Measurements from ENCODE around the gene IER5L. TPM values are rescaled to one million over a fixed set of nuclear protein-coding genes. Genes with fewer than 3 reads are reported as not detected.
A peak's percentile ranks its signal among the peaks of the same experiment; 100 is the strongest.

The IER5L gene
- total and polyA plus RNA-seq, 9 of the 15 experiments (the other 6 are each of a cell fraction or from before 2014, with no cell fraction given) = 0.14 to 11.9 (median 0.52) TPM

DNA sequence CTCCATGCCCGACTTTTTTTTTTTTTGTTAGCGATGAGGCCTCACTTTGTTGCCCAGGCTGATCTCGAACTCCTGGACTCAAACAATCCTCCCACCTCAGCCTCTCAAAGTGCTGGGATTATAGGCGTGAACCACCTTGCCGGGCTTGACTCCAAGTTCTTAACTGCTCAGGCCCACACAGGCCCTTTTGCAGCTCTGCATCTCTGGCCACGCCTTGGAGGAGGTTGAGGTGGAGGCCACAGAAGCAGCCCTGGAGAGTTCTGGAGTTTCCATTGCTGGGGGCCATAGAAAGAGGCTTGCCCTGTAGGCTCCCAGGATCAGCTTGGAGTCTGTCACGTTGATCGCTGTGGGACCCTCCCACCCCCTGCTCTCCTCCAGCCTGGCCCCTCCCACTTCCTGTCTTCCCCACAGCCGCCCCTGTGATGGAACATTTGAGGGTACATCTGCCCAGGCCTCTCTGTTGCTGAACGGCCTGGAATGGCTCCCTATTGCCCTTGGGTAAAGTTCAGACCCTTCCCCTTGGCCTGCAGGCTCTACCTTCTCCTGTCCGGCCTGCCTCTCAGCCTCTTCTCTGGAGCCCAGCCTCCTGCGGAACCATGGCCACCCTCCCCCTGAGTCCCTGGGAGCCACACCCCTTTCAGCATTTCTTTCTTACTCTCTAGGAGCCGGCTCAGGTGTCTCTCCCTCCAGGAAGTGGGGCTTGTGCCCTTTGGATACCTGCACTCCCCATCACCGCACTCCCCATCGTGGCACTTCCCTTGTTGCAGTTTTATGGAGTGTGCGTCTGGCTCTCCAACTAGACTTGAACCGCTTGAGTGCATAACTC is 30.4 kb upstream of the IER5L start (continued):
- TF ChIP-seq SIN3A (IDR thresholded peaks at IDR 0.05; ENCODE audit: borderline replicate concordance in 2 of 2, control insufficient read depth in 1 of 2, low read depth in 2 of 2, low read length in 2 of 2) = no peak
- TF ChIP-seq, protein P1, sequence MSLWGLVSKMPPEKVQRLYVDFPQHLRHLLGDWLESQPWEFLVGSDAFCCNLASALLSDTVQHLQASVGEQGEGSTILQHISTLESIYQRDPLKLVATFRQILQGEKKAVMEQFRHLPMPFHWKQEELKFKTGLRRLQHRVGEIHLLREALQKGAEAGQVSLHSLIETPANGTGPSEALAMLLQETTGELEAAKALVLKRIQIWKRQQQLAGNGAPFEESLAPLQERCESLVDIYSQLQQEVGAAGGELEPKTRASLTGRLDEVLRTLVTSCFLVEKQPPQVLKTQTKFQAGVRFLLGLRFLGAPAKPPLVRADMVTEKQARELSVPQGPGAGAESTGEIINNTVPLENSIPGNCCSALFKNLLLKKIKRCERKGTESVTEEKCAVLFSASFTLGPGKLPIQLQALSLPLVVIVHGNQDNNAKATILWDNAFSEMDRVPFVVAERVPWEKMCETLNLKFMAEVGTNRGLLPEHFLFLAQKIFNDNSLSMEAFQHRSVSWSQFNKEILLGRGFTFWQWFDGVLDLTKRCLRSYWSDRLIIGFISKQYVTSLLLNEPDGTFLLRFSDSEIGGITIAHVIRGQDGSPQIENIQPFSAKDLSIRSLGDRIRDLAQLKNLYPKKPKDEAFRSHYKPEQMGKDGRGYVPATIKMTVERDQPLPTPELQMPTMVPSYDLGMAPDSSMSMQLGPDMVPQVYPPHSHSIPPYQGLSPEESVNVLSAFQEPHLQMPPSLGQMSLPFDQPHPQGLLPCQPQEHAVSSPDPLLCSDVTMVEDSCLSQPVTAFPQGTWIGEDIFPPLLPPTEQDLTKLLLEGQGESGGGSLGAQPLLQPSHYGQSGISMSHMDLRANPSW (CRISPR knock-in tag; IDR thresholded peaks at IDR 0.05) = no peak

DNA sequence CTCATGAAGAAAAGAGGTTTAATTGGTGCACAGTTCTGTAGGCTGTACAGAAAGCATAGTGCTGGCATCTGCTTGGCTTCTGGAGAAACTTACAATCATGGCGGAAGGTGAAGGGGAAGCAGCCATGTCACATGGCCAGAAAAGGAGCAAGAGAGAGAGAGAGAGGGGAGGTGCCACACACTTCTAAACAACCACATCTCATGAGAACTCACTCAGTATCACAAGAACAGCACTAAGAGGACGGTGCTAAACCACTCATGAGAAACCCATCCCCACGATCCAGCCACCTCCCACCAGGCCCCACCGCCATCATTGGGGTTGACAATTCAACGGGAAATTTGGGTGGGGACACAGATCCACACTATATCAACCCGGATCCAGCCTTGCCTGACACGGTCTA is 28.8 kb upstream of the IER5L start:
- no peak overlapping the region for H3K4me3 ChIP-seq
- no TSS peak for BruUV-seq (replicated peaks)
- H3K36me3 ChIP-seq (ENCODE audit: control insufficient read depth, insufficient read depth, low read length) = no peaks in the 10 kb centered on the region
- DNase-seq (ENCODE audit: extremely low read depth in 1 of 4, low spot score in 3 of 4) (no peak), FAIRE-seq (no peak), ATAC-seq (no peak)
- POLR2A ChIA-PET = no interaction called here
- 0 out of 2 replicates have a peak, but pooled peaks cover 4% of the 10 kb centered on the region for H4K20me1 ChIP-seq (replicated peaks; ENCODE audit: control insufficient read depth, insufficient read depth, low read length)
- no peak overlapping the region for H3K27ac ChIP-seq (ENCODE audit: extremely low read depth, low read depth, low read length)
- H3K4me2 ChIP-seq (ENCODE audit: insufficient read depth, low read length) = no peak overlapping the region
- peak overlapping the region; percentile 12 for H2AFZ ChIP-seq (ENCODE audit: low read depth, low read length)
- no peaks in the 10 kb centered on the region for H3K9me1 ChIP-seq (ENCODE audit: control insufficient read depth, insufficient read depth, low read length)
- H3K27me3 ChIP-seq (ENCODE audit: control insufficient read depth in 2 of 2, insufficient read depth in 2 of 2, low read length in 2 of 2) = no peaks in the 10 kb centered on the region
- intact Hi-C loops (cut with micrococcal nuclease) = no loop called here
- no peaks in the 10 kb centered on the region for H3K9me3 ChIP-seq (replicated peaks; ENCODE audit: control insufficient read depth, insufficient read depth, low read depth, low read length)
- in situ Hi-C loops (cut with MboI) = no loop called here
- WGBS (ENCODE audit: insufficient coverage, low coverage, missing lambda C conversion rate) = 55% methylated on average over 7 of the region's 7 CpGs
- no peak overlapping the region for H3K9ac ChIP-seq (ENCODE audit: insufficient read depth in 1 of 2, low read depth in 2 of 2, low read length in 2 of 2)
- CTCF ChIA-PET (ENCODE audit: low intra/inter-chr PET ratio) = no interaction called here
- peaks cover 12 to 26% of the 10 kb centered on the region in 2 experiments for H3K4me1 ChIP-seq (replicated peaks in 1 of 2; ENCODE audit: control insufficient read depth in 2 of 2, insufficient read depth in 2 of 2, low read length in 2 of 2)
- no peaks in the 10 kb centered on the region for H3K79me2 ChIP-seq (ENCODE audit: control insufficient read depth, insufficient read depth, low read length)
- no peak for TF ChIP-seq ZC3H11A (IDR thresholded peaks at IDR 0.05; ENCODE audit: low read depth, low read length)
- TF ChIP-seq CEBPB (tag; IDR thresholded peaks at IDR 0.05) = no peak
- TF ChIP-seq BACH1 (tag; IDR thresholded peaks at IDR 0.05) = no peak
- TF ChIP-seq, protein P2, sequence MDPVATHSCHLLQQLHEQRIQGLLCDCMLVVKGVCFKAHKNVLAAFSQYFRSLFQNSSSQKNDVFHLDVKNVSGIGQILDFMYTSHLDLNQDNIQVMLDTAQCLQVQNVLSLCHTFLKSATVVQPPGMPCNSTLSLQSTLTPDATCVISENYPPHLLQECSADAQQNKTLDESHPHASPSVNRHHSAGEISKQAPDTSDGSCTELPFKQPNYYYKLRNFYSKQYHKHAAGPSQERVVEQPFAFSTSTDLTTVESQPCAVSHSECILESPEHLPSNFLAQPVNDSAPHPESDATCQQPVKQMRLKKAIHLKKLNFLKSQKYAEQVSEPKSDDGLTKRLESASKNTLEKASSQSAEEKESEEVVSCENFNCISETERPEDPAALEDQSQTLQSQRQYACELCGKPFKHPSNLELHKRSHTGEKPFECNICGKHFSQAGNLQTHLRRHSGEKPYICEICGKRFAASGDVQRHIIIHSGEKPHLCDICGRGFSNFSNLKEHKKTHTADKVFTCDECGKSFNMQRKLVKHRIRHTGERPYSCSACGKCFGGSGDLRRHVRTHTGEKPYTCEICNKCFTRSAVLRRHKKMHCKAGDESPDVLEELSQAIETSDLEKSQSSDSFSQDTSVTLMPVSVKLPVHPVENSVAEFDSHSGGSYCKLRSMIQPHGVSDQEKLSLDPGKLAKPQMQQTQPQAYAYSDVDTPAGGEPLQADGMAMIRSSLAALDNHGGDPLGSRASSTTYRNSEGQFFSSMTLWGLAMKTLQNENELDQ (CRISPR knock-in tag; IDR thresholded peaks at IDR 0.05; ENCODE audit: borderline replicate concordance) = no peak
- TF ChIP-seq, protein P3, sequence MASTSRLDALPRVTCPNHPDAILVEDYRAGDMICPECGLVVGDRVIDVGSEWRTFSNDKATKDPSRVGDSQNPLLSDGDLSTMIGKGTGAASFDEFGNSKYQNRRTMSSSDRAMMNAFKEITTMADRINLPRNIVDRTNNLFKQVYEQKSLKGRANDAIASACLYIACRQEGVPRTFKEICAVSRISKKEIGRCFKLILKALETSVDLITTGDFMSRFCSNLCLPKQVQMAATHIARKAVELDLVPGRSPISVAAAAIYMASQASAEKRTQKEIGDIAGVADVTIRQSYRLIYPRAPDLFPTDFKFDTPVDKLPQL (IDR thresholded peaks at IDR 0.05; ENCODE audit: extremely low read depth, insufficient read length) = no peak
- TF ChIP-seq TEAD2 (tag; IDR thresholded peaks at IDR 0.05) = no peak
- TF ChIP-seq, protein P4, sequence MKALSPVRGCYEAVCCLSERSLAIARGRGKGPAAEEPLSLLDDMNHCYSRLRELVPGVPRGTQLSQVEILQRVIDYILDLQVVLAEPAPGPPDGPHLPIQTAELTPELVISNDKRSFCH (CRISPR knock-in tag; IDR thresholded peaks at IDR 0.05) = no peak
- TF ChIP-seq, protein P4 (tag; IDR thresholded peaks at IDR 0.05) = no peak
- TF ChIP-seq RBM39 (optimal IDR thresholded peaks at IDR 0.05; ENCODE audit: low read depth, low read length) = no peak
- TF ChIP-seq EWSR1 (IDR thresholded peaks at IDR 0.05; ENCODE audit: borderline replicate concordance, low read depth, partially characterized antibody) = no peak
- no peak for TF ChIP-seq SNRNP70 (optimal IDR thresholded peaks at IDR 0.05; ENCODE audit: low read depth, low read length)
- no peak for TF ChIP-seq IRF2 (CRISPR knock-in tag; IDR thresholded peaks at IDR 0.05)

Data from K562 (cell line).